Activated T-helper 17 cell treated with anti-CD3 and anti-CD28 coated beads, Interleukin-2, amount 50 U/mL, for 72 hours (primary cell): ENCODE data around the gene STAB2. TPM values are rescaled to one million over a fixed set of nuclear protein-coding genes. Genes with fewer than 3 reads are reported as not detected.

ENCODE experiments used
- ATAC-seq: fragments of 150-1000 bp; cut with Tn5 transposase; replicated peaks from 2 replicates; pipeline ENCODE4 v1.10.0; 2021; ENCODE audit warnings: mild to moderate bottlenecking, moderate library complexity
- H3K27ac Mint-ChIP-seq: one replicate; pipeline ENCODE4 v1.8.0; 2022; ENCODE audit warnings: mixed read lengths
- H3K27me3 Mint-ChIP-seq: one replicate; pipeline ENCODE4 v1.8.0; 2022; ENCODE audit warnings: mixed read lengths
- H3K36me3 Mint-ChIP-seq: one replicate; pipeline ENCODE4 v1.8.0; 2022; ENCODE audit warnings: low read depth, mild to moderate bottlenecking, mixed read lengths
- H3K4me1 Mint-ChIP-seq: one replicate; pipeline ENCODE4 v1.8.0; 2022; ENCODE audit warnings: mixed read lengths
- H3K4me3 Mint-ChIP-seq: one replicate; pipeline ENCODE4 v1.8.0; 2022; ENCODE audit warnings: mild to moderate bottlenecking, mixed read lengths
- H3K9me3 Mint-ChIP-seq: one replicate; pipeline ENCODE4 v1.8.0; 2022; ENCODE audit warnings: mixed read lengths
- total RNA-seq, 2 donors: library from RNA; stranded (reverse); gene quantifications; one replicate each; pipeline ENCODE4 v1.2.3, GENCODE V29; 2022

Gene STAB2
- total RNA-seq, 2 donors from 2014 or later: not detected

DNA sequence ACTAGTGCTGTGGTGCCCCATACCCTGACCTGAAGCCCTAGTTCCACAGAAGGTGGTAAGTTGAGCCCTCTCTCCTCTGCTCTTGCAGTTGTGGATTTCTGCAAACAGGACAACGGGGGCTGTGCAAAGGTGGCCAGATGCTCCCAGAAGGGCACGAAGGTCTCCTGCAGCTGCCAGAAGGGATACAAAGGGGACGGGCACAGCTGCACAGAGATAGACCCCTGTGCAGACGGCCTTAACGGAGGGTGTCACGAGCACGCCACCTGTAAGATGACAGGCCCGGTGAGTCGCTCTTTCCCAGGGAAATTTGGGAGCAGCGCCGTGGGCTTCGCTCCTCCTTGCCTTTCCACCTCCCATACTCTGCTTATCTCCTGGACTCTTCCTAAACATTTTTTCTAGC lies 161.8 kb downstream of the STAB2 start:
- H3K36me3 Mint-ChIP-seq: no peaks in the 10 kb centered on the region
- no peak overlapping the region for H3K27ac Mint-ChIP-seq
- no peak overlapping the region for H3K4me3 Mint-ChIP-seq
- peaks cover 3% of the 10 kb centered on the region for H3K27me3 Mint-ChIP-seq
- H3K4me1 Mint-ChIP-seq: no peaks in the 10 kb centered on the region
- no peaks in the 10 kb centered on the region for H3K9me3 Mint-ChIP-seq
- ATAC-seq: no peak

DNA sequence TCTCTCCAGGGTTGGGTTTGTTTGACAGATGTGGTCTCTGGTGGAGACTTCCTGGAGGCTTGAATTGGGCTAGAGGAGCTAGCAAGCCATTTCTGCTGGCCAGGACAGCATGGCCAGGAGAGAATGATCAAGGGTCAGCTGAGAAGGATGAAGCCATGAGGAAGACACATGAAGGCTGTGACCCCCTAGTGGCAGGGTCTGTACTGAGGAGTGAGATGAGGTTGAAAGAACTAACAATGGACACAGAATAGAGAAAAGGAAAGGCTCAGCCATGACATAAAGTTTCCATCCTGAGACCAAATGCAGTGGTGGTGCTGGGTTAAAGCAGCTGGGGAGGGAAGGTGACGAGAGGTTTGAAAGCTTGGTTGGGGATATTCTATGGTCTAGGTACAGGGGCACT lies 164.1 kb downstream of the STAB2 start:
- no peaks in the 10 kb centered on the region for H3K4me1 Mint-ChIP-seq
- H3K27ac Mint-ChIP-seq: no peak overlapping the region
- H3K27me3 Mint-ChIP-seq: peaks cover 3% of the 10 kb centered on the region
- ATAC-seq: no peak
- no peak overlapping the region for H3K4me3 Mint-ChIP-seq
- H3K36me3 Mint-ChIP-seq: no peaks in the 10 kb centered on the region
- no peaks in the 10 kb centered on the region for H3K9me3 Mint-ChIP-seq

DNA sequence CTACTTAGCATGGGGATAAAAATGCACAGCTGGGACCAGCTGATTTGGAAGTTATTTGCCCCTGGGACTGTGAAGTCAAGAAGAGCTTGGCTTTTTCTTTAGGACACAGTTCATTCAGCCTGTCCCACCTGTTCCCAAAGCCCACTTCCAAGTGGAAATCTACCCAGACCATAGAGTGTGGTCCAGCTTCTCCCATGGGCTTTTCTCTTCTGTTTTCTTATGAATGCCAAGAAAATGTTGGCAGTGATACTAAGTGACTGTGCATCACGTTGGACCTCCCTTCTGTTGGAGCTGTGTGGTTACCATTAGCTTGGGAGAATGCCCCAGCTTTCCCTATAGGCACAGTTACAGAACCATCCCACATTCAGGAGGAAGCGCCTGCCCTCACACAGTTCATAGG lies 164.5 kb downstream of the STAB2 start:
- no peak for ATAC-seq
- Mint-ChIP-seq H3K4me3 (no peak overlapping the region), H3K27ac (no peak overlapping the region), H3K36me3 (no peaks in the 10 kb centered on the region), H3K27me3 (peaks cover 3% of the 10 kb centered on the region), H3K9me3 (no peaks in the 10 kb centered on the region), H3K4me1 (no peaks in the 10 kb centered on the region)

DNA sequence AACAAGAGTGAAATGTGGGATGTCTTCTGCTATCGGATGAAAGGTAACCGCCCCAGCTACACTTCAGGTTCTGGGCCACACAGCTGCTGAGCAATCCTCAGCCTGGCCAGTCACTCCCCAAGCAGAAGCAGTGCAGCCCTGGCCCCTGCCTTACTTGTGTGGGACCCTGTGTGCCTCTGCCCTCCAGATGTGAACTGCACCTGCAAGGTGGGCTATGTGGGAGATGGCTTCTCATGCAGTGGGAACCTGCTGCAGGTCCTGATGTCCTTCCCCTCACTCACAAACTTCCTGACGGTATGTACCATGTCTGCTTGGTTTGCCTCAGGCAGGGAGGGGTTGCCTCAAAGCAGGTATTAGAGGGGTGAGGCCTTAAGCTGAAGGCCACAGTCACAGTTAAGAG lies 168.4 kb downstream of the STAB2 start:
- Mint-ChIP-seq H3K4me3 (no peak overlapping the region), H3K36me3 (no peaks in the 10 kb centered on the region), H3K4me1 (no peaks in the 10 kb centered on the region), H3K9me3 (no peaks in the 10 kb centered on the region), H3K27ac (no peak overlapping the region), H3K27me3 (no peaks in the 10 kb centered on the region)
- no peak for ATAC-seq

DNA sequence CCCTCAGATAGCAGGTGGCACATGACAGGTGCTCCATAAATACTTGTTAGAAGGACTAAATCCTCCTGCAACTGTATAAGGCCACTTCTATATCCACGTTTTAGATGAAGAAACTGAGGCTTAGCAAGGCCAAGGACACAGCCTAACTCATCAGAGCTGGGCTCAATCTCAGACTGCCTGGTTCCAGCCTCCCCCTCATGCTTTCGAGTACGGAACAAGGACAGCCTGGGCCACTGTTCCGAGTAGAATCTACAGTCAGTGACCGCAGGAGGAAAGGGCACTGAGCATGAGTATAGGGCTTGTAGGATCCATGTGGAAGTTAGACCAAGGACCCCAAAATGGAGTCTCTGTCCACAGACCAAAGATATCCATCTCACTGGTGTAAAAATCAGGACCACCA lies 169.4 kb downstream of the STAB2 start:
- no peak overlapping the region for H3K27ac Mint-ChIP-seq
- no peak for ATAC-seq
- no peaks in the 10 kb centered on the region for H3K36me3 Mint-ChIP-seq
- H3K9me3 Mint-ChIP-seq: no peaks in the 10 kb centered on the region
- H3K4me1 Mint-ChIP-seq: no peaks in the 10 kb centered on the region
- no peak overlapping the region for H3K4me3 Mint-ChIP-seq
- H3K27me3 Mint-ChIP-seq: no peaks in the 10 kb centered on the region

- H3K4me3 Mint-ChIP-seq: no peak overlapping the region
- no peaks in the 10 kb centered on the region for H3K27me3 Mint-ChIP-seq
- H3K27ac Mint-ChIP-seq: no peak overlapping the region
- ATAC-seq: no peak
- H3K36me3 Mint-ChIP-seq: no peaks in the 10 kb centered on the region
- no peaks in the 10 kb centered on the region for H3K9me3 Mint-ChIP-seq
- H3K4me1 Mint-ChIP-seq: no peaks in the 10 kb centered on the region
Observed at GRCh38 chr12:103757248-103757647, 170.2 kb downstream of the STAB2 start.

GRCh38 chr12:103758310-103759089 lies 171.4 kb downstream of the STAB2 start:
- Mint-ChIP-seq H3K27me3 (no peaks in the 10 kb centered on the region), H3K27ac (no peak overlapping the region), H3K4me1 (no peaks in the 10 kb centered on the region), H3K4me3 (no peak overlapping the region), H3K9me3 (no peaks in the 10 kb centered on the region), H3K36me3 (peaks cover 4% of the 10 kb centered on the region)
- ATAC-seq: no peak

GRCh38 chr12:103762473-103762872 lies 175.4 kb downstream of the STAB2 start:
- no peaks in the 10 kb centered on the region for H3K27me3 Mint-ChIP-seq
- H3K4me1 Mint-ChIP-seq: no peaks in the 10 kb centered on the region
- H3K4me3 Mint-ChIP-seq: no peak overlapping the region
- H3K27ac Mint-ChIP-seq: no peak overlapping the region
- H3K36me3 Mint-ChIP-seq: peaks cover 15% of the 10 kb centered on the region
- no peak for ATAC-seq
- H3K9me3 Mint-ChIP-seq: no peaks in the 10 kb centered on the region

GRCh38 chr12:103765322-103765721 lies 178.2 kb downstream of the STAB2 start:
- Mint-ChIP-seq H3K27ac (no peak overlapping the region), H3K4me3 (no peak overlapping the region), H3K9me3 (no peaks in the 10 kb centered on the region), H3K27me3 (no peaks in the 10 kb centered on the region), H3K4me1 (no peaks in the 10 kb centered on the region), H3K36me3 (peaks cover 15% of the 10 kb centered on the region)
- no peak for ATAC-seq

- ATAC-seq: no peak
- peaks cover 15% of the 10 kb centered on the region for H3K36me3 Mint-ChIP-seq
- no peak overlapping the region for H3K27ac Mint-ChIP-seq
- no peak overlapping the region for H3K4me3 Mint-ChIP-seq
- no peaks in the 10 kb centered on the region for H3K27me3 Mint-ChIP-seq
- no peaks in the 10 kb centered on the region for H3K9me3 Mint-ChIP-seq
- H3K4me1 Mint-ChIP-seq: no peaks in the 10 kb centered on the region
Observed at GRCh38 chr12:103766028-103766427, 179.0 kb downstream of the STAB2 start.

DNA sequence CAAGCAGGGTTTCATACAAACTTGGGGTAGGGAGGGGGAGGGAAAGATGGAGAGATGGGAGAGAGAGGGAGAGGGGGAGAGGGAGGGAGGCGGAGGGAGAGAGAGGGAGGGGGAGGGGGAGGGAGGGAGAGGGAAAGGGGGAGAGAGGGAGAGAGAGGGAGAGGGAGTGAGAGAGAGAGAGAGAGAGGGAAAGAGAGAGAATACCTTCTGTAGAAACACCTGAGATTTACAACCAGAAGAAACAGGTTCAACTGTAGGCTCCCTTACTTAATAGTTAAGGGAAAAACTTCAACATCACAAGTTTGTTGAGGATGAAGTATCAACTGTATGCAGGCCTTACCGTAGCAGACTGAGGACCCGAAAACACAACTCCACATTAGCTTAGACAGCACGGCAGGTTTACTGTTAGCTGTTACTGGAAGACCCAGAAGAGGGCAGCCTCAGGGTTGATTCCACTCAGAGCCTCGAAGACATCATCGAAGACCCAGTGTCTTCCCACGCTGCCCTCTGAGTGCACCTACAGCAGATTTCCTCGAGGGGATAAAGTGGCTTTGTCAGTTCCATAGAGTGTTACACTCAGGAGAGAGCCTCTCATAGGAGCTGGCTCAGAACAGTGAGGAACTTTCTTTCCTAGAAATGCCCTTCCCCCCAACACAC lies 181.5 kb downstream of the STAB2 start:
- Mint-ChIP-seq H3K27ac (no peak overlapping the region), H3K4me1 (no peaks in the 10 kb centered on the region), H3K36me3 (peaks cover 10% of the 10 kb centered on the region), H3K9me3 (no peaks in the 10 kb centered on the region), H3K27me3 (no peaks in the 10 kb centered on the region), H3K4me3 (no peak overlapping the region)
- no peak for ATAC-seq

DNA sequence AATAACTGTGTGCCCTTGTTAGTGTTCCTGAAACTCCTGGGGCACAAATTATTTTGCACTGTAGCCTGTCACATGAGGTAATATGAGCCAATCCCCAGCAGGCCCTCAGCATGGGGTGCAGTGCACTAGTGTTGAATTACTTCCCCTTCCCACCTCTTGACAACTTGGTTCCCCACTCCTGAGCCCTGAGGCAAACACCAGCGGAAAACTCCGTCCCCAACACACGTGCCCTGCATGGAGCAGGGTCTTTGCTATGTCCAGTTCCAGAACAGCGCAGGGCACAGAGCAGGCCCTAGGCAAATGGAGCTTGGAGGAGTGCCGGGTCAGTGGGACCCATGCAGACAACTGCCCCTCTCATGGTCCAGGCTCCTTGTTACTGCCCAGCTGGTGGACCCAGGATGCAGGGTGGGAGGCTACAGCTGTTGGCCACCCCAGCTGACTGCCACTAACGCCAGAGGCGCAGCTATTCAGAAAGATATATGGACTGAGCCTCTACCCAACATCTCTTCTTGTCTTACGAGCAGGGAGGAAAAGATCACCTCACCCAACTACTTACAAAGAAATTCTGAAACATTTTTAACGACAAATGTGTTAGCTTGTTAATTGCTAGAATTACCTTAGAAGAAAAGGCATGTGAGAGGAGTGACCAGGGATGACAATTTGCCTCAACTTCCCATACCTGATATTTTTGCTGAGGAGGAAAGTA lies 182.3 kb downstream of the STAB2 start:
- no peaks in the 10 kb centered on the region for H3K27me3 Mint-ChIP-seq
- no peak for ATAC-seq
- H3K4me1 Mint-ChIP-seq: no peaks in the 10 kb centered on the region
- H3K27ac Mint-ChIP-seq: no peak overlapping the region
- no peak overlapping the region for H3K4me3 Mint-ChIP-seq
- H3K9me3 Mint-ChIP-seq: no peaks in the 10 kb centered on the region
- H3K36me3 Mint-ChIP-seq: peaks cover 9% of the 10 kb centered on the region

- no peak overlapping the region for H3K4me3 Mint-ChIP-seq
- no peak for ATAC-seq
- no peaks in the 10 kb centered on the region for H3K9me3 Mint-ChIP-seq
- H3K27ac Mint-ChIP-seq: no peak overlapping the region
- peaks cover 15% of the 10 kb centered on the region for H3K36me3 Mint-ChIP-seq
- H3K4me1 Mint-ChIP-seq: no peaks in the 10 kb centered on the region
- H3K27me3 Mint-ChIP-seq: no peaks in the 10 kb centered on the region
Observed at GRCh38 chr12:103771466-103771865, 184.4 kb downstream of the STAB2 start.

DNA sequence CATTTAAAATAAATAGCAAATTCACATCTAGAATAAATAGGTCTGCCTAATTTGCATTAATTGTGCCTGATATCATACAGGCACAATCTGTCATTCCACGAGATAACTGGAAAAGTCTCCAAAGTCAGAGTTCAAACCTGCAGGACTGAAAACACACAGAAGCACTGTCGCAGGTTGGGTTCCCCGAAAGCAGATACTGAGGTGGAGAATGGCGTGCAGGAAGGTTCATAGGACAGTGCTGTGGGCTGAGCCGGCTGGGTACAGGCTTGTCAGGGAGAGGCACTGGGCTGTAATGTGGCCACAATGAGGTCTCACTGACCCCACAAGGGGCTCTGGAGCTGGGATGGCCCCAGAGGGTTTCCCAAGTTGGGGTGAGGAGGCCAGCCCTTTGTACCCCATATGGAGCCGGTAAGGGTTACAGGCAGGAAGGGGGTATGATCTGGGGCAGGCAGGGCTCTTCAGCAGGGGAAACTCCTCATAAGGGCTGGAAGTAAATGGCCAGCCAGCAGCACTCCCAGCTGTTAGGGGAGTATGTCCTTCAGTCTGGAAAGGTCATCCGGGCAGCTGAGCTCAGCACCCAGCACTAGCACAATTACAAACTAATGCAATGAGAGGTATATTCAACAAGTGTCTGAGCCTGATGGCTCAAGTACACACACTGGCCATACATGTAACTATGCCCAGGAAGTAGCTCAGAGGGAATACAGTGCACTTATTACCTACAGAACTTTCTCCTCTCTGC lies 185.5 kb downstream of the STAB2 start:
- Mint-ChIP-seq H3K27ac (no peak overlapping the region), H3K4me3 (no peak overlapping the region), H3K9me3 (no peaks in the 10 kb centered on the region)

More for the DNA sequence above, 185.5 kb downstream of the STAB2 start:
- no peaks in the 10 kb centered on the region for H3K27me3 Mint-ChIP-seq
- ATAC-seq: no peak
- H3K4me1 Mint-ChIP-seq: no peaks in the 10 kb centered on the region
- H3K36me3 Mint-ChIP-seq: peaks cover 18% of the 10 kb centered on the region
